ENCODE data around the gene ABHD16A.

The ABHD16A gene

DNA sequence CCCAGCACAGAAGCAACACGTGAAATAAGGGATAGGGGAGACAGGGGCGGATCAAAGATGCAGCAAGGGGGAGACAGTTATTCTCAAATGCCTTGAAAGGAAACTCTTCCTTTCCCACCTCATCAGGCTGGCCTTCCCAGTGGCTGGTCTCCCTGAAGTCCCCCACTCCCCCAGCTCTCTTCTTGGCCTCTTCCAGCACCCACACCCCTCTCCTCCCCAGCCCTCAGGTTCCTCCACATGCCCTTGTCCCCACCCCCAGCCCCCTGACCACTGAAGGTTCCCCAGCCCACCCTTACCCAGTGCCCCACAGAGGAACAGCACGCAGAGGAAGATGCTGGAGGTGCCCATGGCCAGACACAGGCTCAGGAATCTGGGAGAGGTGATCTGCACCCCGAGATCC, 10.3 kb upstream of the ABHD16A start:
- TF ChIP-seq GATA3 (IDR thresholded peaks at IDR 0.05; ENCODE audit: low read depth, low read length) = no peak
- no peak for TF ChIP-seq GATA2 (IDR thresholded peaks at IDR 0.05; ENCODE audit: low read depth, low read length)

DNA sequence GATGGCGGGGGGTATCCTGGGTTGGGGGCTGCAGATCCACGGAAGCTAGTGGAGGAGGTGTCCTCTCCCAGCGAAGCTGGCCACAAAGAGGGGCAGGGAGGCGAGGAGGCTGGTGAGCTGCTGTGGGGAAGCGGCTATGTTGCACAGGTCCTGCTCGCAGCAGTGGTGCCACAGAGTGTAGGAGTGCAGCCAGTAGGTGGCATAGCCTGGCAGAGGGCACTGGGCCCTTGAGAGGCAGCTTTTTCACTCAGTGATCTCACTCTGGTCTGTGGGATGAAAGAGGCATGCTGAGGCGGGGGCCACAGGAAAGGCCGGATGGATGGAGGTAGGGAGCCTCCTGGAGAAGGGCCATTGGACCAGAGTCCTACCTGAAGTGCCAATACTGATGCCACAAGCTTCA, 9.2 kb upstream of the ABHD16A start:
- TF ChIP-seq GATA2 (IDR thresholded peaks at IDR 0.05; ENCODE audit: low read depth, low read length) (no peak), GATA3 (IDR thresholded peaks at IDR 0.05; ENCODE audit: low read depth, low read length) (no peak)

DNA sequence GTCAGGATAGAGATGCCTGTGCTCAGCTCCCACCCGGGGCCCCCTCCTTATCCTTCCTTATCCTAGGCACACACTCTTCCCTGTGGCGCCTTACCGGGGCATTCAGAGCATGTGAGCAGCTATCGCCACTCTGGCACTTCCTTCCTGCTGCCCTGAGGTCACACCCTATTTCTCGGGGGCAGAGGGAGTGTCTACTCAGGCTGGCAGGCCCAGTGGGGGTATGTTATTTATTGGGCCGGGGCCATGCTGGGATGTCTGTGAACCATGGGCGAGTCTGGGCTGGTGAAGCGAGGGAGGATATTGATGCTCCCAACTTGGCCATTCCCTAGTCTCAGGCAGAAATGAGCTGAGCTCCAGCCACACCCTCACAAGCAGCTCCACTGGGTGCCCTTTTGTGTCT, 8.1 kb upstream of the ABHD16A start:
- no peak for TF ChIP-seq GATA2 (IDR thresholded peaks at IDR 0.05; ENCODE audit: low read depth, low read length)
- TF ChIP-seq GATA3 (IDR thresholded peaks at IDR 0.05; ENCODE audit: low read depth, low read length) = no peak

- no peak for TF ChIP-seq GATA2 (IDR thresholded peaks at IDR 0.05; ENCODE audit: low read depth, low read length)
- TF ChIP-seq GATA3 (IDR thresholded peaks at IDR 0.05; ENCODE audit: low read depth, low read length) = no peak
Observed at GRCh38 chr6:31710523-31711219, 7.5 kb upstream of the ABHD16A start.

DNA sequence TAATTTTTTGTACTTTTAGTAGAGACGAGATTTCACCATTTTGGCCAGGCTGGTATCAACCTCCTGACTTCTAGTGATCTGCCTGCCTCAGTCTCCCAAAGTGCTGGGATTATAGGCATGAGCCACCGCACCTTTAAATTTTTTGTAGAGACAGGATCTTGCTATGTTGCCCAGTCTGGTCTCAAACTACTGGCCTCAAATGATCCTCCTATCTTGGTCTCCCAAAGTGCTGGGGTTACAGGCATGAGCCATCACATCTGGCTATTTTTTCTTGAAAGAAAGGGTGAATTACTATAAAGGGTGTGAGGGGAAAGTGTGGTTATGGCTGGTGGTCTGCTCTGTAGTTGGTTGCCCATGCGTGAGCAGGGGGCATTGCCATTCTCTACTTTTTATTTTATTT, 5.1 kb upstream of the ABHD16A start:
- TF ChIP-seq GATA3 (IDR thresholded peaks at IDR 0.05; ENCODE audit: low read depth, low read length) (no peak), GATA2 (IDR thresholded peaks at IDR 0.05; ENCODE audit: low read depth, low read length) (no peak)

GRCh38 chr6:31707701-31708100, 4.6 kb upstream of the ABHD16A start:
- TF ChIP-seq GATA3 (IDR thresholded peaks at IDR 0.05; ENCODE audit: low read depth, low read length) (no peak), GATA2 (IDR thresholded peaks at IDR 0.05; ENCODE audit: low read depth, low read length) (no peak)

DNA sequence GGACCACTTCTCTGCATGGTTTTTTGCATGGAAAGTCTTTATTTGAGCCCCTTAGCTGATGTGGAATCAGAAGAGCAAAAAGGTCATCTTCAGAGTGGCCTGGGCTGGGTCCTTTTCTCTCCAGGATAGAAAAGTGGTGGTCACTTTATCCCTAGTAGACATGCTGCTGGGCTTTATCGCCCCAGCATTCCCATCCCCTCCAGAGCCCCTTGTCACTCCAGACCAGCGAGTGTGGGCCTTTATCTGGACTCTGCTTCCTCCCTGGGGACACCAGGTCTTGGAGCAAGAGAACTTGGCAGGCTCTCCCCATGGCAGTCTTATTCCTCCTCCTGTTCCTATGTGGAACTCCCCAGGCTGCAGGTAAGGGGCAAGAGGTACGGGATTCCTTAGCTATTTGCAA, 3.5 kb upstream of the ABHD16A start, which contains the start of gene LY6G6F:
TSS of gene LY6G6F (plus strand) at position 268 of the 400 bp plus-strand sequence. CDS start at position 309, 41 bp downstream.
- no peak for TF ChIP-seq GATA3 (IDR thresholded peaks at IDR 0.05; ENCODE audit: low read depth, low read length)
- TF ChIP-seq GATA2 (IDR thresholded peaks at IDR 0.05; ENCODE audit: low read depth, low read length) = no peak

GRCh38 chr6:31705931-31706330, 2.8 kb upstream of the ABHD16A start:
- no peak for TF ChIP-seq GATA2 (IDR thresholded peaks at IDR 0.05; ENCODE audit: low read depth, low read length)
- no peak for TF ChIP-seq GATA3 (IDR thresholded peaks at IDR 0.05; ENCODE audit: low read depth, low read length)

DNA sequence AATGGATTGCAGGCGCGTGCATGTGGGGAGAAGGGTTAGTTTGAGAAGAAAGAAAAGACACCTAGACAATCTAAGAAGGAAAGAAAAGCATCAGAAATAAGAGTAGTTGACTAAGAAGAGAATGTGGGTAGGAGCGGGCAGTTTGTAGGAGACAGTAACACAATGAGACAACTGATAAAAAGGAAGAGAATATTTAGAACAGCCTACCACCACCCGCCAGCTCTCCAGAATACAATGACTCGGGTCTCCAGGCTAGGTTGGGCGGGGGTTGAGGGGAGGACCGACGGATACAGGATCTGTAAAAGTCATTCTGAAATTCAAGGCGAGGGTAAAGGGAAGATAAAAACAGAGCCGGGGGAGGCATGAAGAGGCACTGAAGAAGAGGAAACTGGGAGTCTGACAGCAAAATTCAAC, 712 bp downstream of the ABHD16A start:
- TF ChIP-seq GATA3 (IDR thresholded peaks at IDR 0.05; ENCODE audit: low read depth, low read length) (no peak), GATA2 (IDR thresholded peaks at IDR 0.05; ENCODE audit: low read depth, low read length) (no peak)

GRCh38 chr6:31701666-31702404, 1.3 kb downstream of the ABHD16A start:
- no peak for TF ChIP-seq GATA2 (IDR thresholded peaks at IDR 0.05; ENCODE audit: low read depth, low read length)

DNA sequence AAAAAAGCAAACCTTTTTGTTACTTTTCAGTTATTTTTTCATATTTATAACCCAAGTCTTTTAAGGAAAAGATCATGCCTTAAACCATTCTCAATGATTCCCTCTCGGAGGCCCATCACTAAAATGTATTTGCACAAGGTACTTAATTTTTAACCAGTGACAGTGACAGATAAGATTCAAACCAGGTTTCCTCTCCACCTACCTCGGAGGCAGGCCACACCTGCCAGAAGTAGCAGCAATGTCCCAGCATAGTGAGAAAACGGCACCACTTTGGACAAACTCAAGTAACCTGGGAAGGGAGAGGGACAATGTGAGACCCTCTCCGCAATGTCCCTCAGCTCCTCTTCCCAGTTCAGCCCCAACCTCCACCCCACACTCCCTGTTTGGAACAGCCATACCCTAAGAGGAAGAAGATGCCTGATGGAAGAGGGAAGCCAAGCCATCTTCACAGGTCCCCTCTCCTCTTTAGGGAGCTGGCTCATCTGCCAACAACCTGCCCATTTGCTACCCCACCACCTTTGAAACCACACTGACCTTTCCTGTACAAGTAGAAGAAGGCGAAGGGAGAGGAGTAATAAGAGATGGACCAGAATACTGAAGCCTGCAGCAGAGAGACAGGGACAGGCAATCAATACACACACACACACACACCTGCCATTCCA, 2.3 kb downstream of the ABHD16A start:
- TF ChIP-seq GATA3 (IDR thresholded peaks at IDR 0.05; ENCODE audit: low read depth, low read length) (no peak), GATA2 (IDR thresholded peaks at IDR 0.05; ENCODE audit: low read depth, low read length) (no peak)

GRCh38 chr6:31697555-31697954, 5.6 kb downstream of the ABHD16A start:
- TF ChIP-seq GATA2 (IDR thresholded peaks at IDR 0.05; ENCODE audit: low read depth, low read length) (no peak), GATA3 (IDR thresholded peaks at IDR 0.05; ENCODE audit: low read depth, low read length) (no peak)

DNA sequence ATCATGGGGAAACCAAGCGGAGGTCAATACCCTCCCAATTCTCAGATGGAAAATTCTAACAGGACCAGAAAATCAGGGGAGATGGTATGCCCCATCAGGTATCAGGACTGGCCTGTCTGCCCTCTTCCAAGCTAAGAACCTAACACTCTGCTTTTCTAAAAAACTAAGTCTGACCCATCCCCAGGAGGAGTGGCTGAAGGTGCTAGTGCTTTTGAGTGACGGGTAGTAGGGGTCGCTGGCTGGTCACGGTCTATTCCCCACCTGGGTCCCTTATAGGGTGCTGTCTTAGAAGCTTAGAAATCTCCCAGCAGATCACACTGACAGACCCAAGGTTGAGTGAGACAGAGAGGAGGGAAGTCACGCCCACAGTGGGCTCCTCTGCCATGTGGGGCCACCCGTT, 9.6 kb downstream of the ABHD16A start:
- TF ChIP-seq GATA3 (IDR thresholded peaks at IDR 0.05; ENCODE audit: low read depth, low read length) (no peak), GATA2 (IDR thresholded peaks at IDR 0.05; ENCODE audit: low read depth, low read length) (no peak)

DNA sequence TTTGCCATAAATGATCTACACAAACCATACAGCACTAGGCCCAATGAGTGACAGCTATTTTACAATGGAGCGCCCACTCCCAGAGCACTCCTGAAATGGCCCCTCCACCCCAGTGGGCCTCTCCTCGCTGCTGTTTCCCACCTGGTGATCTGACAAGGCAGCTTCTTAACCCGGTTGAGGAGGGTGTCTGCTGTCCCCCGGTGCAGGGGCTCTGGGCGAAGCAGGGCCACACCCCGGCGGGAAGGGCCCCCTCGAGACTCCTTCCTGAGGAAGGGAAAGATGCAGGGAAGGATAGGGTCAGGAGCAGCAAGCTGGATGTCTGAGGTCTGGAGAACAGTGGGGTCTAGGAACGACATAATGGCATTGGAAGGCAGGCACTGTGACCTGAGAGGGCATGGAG, 10.2 kb downstream of the ABHD16A start:
- TF ChIP-seq GATA3 (IDR thresholded peaks at IDR 0.05; ENCODE audit: low read depth, low read length) (no peak), GATA2 (IDR thresholded peaks at IDR 0.05; ENCODE audit: low read depth, low read length) (no peak)

- no peak for TF ChIP-seq GATA2 (IDR thresholded peaks at IDR 0.05; ENCODE audit: low read depth, low read length)
- TF ChIP-seq GATA3 (IDR thresholded peaks at IDR 0.05; ENCODE audit: low read depth, low read length) = no peak
Observed at GRCh38 chr6:31692353-31692752, 10.8 kb downstream of the ABHD16A start.

All from SH-SY5Y (cell line).